Sigmoid colon (tissue), 4 donors: ENCODE data around the gene PRAMEF9.
"Not testable (repeated sequence)": the region's sequence is repeated elsewhere in the genome, so short reads cannot be mapped to it uniquely, and the experiment has no call there.

Experiments
- EP300 ChIP-seq, 4 donors: sonication (generic); formaldehyde crosslinking; IDR thresholded peaks; one replicate each; pipeline ENCODE4 v1.6.1; 2017; ENCODE audit warnings: antibody characterized with exemption in 4 of 4
- POLR2A ChIP-seq, 2 donors: fragments of 450-650 bp; IDR thresholded peaks; one replicate each; pipeline ENCODE4 v1.6.1; 2016; ENCODE audit warnings: antibody characterized with exemption in 2 of 2, mild to moderate bottlenecking in 2 of 2, moderate library complexity in 2 of 2
- POLR2AphosphoS5 ChIP-seq, 4 donors: sonication (generic); formaldehyde crosslinking; IDR thresholded peaks; one replicate each; pipeline ENCODE4 v1.6.1; 2017; ENCODE audit warnings: antibody characterized with exemption in 4 of 4
- TF ChIP-seq, protein P1 (sequence below), 4 experiments: fragments of 450-650 bp in 3 of 4; fragments of 200-600 bp in 1 of 4; IDR thresholded peaks; one replicate each; pipeline ENCODE4 v1.5.1; 2016 to 2019; ENCODE audit warnings: antibody characterized with exemption in 4 of 4, mild to moderate bottlenecking in 3 of 4, moderate library complexity in 2 of 4

DNA sequence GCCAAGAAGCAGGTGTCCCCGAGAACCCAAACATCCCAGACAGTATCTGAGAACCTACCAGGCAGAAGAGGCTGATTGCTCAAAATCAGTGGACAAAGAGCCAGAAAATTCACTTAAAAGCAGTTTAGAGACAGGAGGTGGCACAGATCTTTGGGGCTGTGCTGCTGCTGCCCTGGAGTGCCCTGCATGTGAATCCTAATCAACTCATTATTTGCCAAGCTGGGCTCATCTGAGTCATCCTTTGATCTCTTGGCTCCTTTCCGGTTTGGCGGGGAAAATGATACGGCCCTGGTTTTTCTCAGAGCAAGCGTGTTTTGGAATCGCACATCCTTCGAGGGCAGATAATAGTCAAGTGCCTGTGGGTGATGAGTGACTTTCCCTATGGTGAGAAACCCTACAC, 45.0 kb downstream of the PRAMEF9 start:
- TF ChIP-seq, protein P1, sequence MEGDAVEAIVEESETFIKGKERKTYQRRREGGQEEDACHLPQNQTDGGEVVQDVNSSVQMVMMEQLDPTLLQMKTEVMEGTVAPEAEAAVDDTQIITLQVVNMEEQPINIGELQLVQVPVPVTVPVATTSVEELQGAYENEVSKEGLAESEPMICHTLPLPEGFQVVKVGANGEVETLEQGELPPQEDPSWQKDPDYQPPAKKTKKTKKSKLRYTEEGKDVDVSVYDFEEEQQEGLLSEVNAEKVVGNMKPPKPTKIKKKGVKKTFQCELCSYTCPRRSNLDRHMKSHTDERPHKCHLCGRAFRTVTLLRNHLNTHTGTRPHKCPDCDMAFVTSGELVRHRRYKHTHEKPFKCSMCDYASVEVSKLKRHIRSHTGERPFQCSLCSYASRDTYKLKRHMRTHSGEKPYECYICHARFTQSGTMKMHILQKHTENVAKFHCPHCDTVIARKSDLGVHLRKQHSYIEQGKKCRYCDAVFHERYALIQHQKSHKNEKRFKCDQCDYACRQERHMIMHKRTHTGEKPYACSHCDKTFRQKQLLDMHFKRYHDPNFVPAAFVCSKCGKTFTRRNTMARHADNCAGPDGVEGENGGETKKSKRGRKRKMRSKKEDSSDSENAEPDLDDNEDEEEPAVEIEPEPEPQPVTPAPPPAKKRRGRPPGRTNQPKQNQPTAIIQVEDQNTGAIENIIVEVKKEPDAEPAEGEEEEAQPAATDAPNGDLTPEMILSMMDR (IDR thresholded peaks at IDR 0.05) = not testable (repeated sequence)
- TF ChIP-seq POLR2AphosphoS5, POLR2A, EP300 (IDR thresholded peaks at IDR 0.05): not testable (repeated sequence)
